Measurements from ENCODE around the gene PNMA8C. TPM values are rescaled to one million over a fixed set of nuclear protein-coding genes. Genes with fewer than 3 reads are reported as not detected.

The PNMA8C gene
- total RNA-seq, 2 experiments from 2014 or later, result not detected

DNA sequence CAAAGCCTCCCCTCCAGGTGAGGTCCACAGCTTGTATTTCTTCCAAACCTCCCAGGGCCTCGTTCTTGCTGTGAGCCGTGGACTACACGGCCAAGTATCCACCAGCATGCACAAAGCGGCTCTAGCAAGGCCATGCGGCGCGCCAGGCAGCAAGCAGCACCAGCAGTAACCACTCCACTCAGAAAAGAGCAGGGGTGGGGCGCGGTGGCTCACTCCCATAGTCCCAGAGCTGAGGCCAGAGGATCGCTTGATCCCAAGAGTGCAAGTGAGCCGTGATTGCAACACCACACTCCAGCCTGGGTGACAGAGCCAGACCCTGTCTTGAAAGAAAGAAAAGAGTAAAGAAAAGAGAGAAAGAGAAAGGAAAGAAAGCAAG lies 20.1 kb downstream of the PNMA8C start:
- Mint-ChIP-seq H3K27ac (no peak overlapping the region), H3K9me3 (no peaks in the 10 kb centered on the region), H3K27me3 (peaks cover 84% of the 10 kb centered on the region), H3K4me1 (ENCODE audit: low read depth) (peaks cover 21% of the 10 kb centered on the region), H3K36me3 (ENCODE audit: low read depth) (no peaks in the 10 kb centered on the region), H3K4me3 (no peak overlapping the region)
- Histone ChIP-seq H3K4me3 (ENCODE audit: low read length) (no peak overlapping the region), H3K27me3 (ENCODE audit: control insufficient read depth in 1 of 2, insufficient read depth in 2 of 2, low read length in 2 of 2) (peaks cover 68 to 79% of the 10 kb centered on the region in 2 experiments), H3K4me1 (ENCODE audit: insufficient read depth, low read length) (peaks cover 14% of the 10 kb centered on the region), H3K36me3 (ENCODE audit: insufficient read depth, low read length) (no peaks in the 10 kb centered on the region), H3K9me3 (ENCODE audit: control insufficient read depth in 1 of 2, insufficient read depth in 1 of 2, low read length in 2 of 2) (peaks cover 0 to 38% of the 10 kb centered on the region in 2 experiments), H3K27ac (ENCODE audit: low read depth in 1 of 2, low read length in 2 of 2) (no peak overlapping the region)
- CTCF ChIA-PET, result no interaction called here
- POLR2A ChIA-PET, result no interaction called here
- DNase-seq (no peak), ATAC-seq (ENCODE audit: poor library complexity) (no peak)
- TF ChIP-seq CTCF (IDR thresholded peaks at IDR 0.05), result no peak
- intact Hi-C loops (cut with DNase I, micrococcal nuclease), result no loop called here

GRCh38 chr19:46407856-46408663 lies 20.7 kb downstream of the PNMA8C start:
- no peak overlapping the region for H3K4me3 Mint-ChIP-seq
- H3K27ac Mint-ChIP-seq, result no peak overlapping the region
- ChIA-PET CTCF (no interaction called here), POLR2A (no interaction called here)
- H3K27me3 Mint-ChIP-seq, result peaks cover 83% of the 10 kb centered on the region
- H3K4me3 ChIP-seq (ENCODE audit: low read length), result no peak overlapping the region
- H3K4me1 ChIP-seq (ENCODE audit: insufficient read depth, low read length), result peaks cover 16% of the 10 kb centered on the region
- no peaks in the 10 kb centered on the region for H3K36me3 ChIP-seq (ENCODE audit: insufficient read depth, low read length)
- peaks cover 24% of the 10 kb centered on the region for H3K4me1 Mint-ChIP-seq (ENCODE audit: low read depth)
- no peak overlapping the region for H3K27ac ChIP-seq (ENCODE audit: low read depth in 1 of 2, low read length in 2 of 2)
- no peaks in the 10 kb centered on the region for H3K36me3 Mint-ChIP-seq (ENCODE audit: low read depth)
- peaks cover 68 to 77% of the 10 kb centered on the region in 2 experiments for H3K27me3 ChIP-seq (ENCODE audit: control insufficient read depth in 1 of 2, insufficient read depth in 2 of 2, low read length in 2 of 2)
- DNase-seq (no peak), ATAC-seq (ENCODE audit: poor library complexity) (no peak)
- peaks cover 0 to 32% of the 10 kb centered on the region in 2 experiments for H3K9me3 ChIP-seq (ENCODE audit: control insufficient read depth in 1 of 2, insufficient read depth in 1 of 2, low read length in 2 of 2)
- no peak for TF ChIP-seq CTCF (IDR thresholded peaks at IDR 0.05)
- H3K9me3 Mint-ChIP-seq, result no peaks in the 10 kb centered on the region
- intact Hi-C loops (cut with DNase I, micrococcal nuclease), result no loop called here

GRCh38 chr19:46406976-46407375 lies 21.8 kb downstream of the PNMA8C start:
- H3K4me1 ChIP-seq (ENCODE audit: insufficient read depth, low read length), result peaks cover 20% of the 10 kb centered on the region

More at GRCh38 chr19:46406976-46407375, 21.8 kb downstream of the PNMA8C start:
- Histone ChIP-seq H3K27ac (ENCODE audit: low read depth in 1 of 2, low read length in 2 of 2) (no peak overlapping the region), H3K4me3 (ENCODE audit: low read length) (no peak overlapping the region), H3K9me3 (ENCODE audit: control insufficient read depth in 1 of 2, insufficient read depth in 1 of 2, low read length in 2 of 2) (peaks cover 0 to 22% of the 10 kb centered on the region in 2 experiments), H3K36me3 (ENCODE audit: insufficient read depth, low read length) (no peaks in the 10 kb centered on the region), H3K27me3 (ENCODE audit: control insufficient read depth in 1 of 2, insufficient read depth in 2 of 2, low read length in 2 of 2) (peaks cover 65 to 74% of the 10 kb centered on the region in 2 experiments)
- ChIA-PET POLR2A (no interaction called here), CTCF (no interaction called here)
- H3K4me1 Mint-ChIP-seq (ENCODE audit: low read depth), result peaks cover 27% of the 10 kb centered on the region
- H3K9me3 Mint-ChIP-seq, result no peaks in the 10 kb centered on the region
- intact Hi-C loops (cut with DNase I, micrococcal nuclease), result no loop called here
- TF ChIP-seq CTCF (IDR thresholded peaks at IDR 0.05), result no peak
- H3K27me3 Mint-ChIP-seq, result peaks cover 82% of the 10 kb centered on the region
- DNase-seq (no peak), ATAC-seq (ENCODE audit: poor library complexity) (no peak)
- H3K4me3 Mint-ChIP-seq, result no peak overlapping the region
- no peaks in the 10 kb centered on the region for H3K36me3 Mint-ChIP-seq (ENCODE audit: low read depth)
- no peak overlapping the region for H3K27ac Mint-ChIP-seq
